Memory B cell (primary cell): ENCODE data around the gene WSB2.
"Not testable (repeated sequence)": the region's sequence is repeated elsewhere in the genome, so short reads cannot be mapped to it uniquely, and the experiment has no call there.

ENCODE experiments used
- ATAC-seq: fragments of 150-1000 bp; cut with Tn5 transposase; 2 replicates; pipeline ENCODE4 v1.10.0; 2021; ENCODE audit warnings: low read depth, mild to moderate bottlenecking, moderate library complexity
- DNase-seq, 2 donors: peaks; one replicate each; pipeline ENCODE4 v3.0.0; 2022; ENCODE audit warnings: low spot score in 2 of 2
- H3K27ac Mint-ChIP-seq: one replicate; pipeline ENCODE4 v1.8.0; 2022; ENCODE audit warnings: mild to moderate bottlenecking, moderate library complexity, mixed read lengths
- H3K27me3 Mint-ChIP-seq: one replicate; pipeline ENCODE4 v1.8.0; 2022; ENCODE audit warnings: mixed read lengths
- H3K36me3 Mint-ChIP-seq: one replicate; pipeline ENCODE4 v1.8.0; 2022; ENCODE audit warnings: mild to moderate bottlenecking, mixed read lengths
- H3K4me1 Mint-ChIP-seq: one replicate; pipeline ENCODE4 v1.8.0; 2022; ENCODE audit warnings: mixed read lengths
- H3K4me3 Mint-ChIP-seq: one replicate; pipeline ENCODE4 v1.8.0; 2022; ENCODE audit warnings: mild to moderate bottlenecking, moderate library complexity, mixed read lengths
- H3K9me3 Mint-ChIP-seq: one replicate; pipeline ENCODE4 v1.8.0; 2022; ENCODE audit warnings: mixed read lengths

Gene WSB2

DNA sequence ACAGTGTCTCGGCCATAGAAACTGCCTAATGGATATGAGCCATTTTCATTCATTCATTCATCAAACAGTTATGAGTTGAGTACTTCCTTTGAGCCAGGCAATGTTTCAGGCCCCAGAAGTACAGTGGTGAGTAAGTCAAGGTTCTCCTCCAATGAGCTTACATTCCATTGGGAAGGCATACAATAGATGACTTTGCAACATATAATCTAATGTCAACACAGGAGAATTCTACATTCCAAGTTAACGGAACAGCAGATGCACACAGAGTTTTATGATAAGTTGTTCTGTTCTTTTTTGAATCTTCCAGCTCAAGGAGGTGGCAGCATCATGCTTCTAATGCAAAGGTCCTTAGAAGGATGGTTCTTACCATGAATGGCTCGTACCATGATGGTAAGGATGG is 47.7 kb downstream of the WSB2 start:
- ATAC-seq, result no peak
- H3K36me3 Mint-ChIP-seq, result peaks cover 3% of the 10 kb centered on the region
- no peak for DNase-seq
- H3K4me1 Mint-ChIP-seq, result peaks cover 11% of the 10 kb centered on the region
- H3K4me3 Mint-ChIP-seq, result no peak overlapping the region
- no peaks in the 10 kb centered on the region for H3K27me3 Mint-ChIP-seq
- H3K9me3 Mint-ChIP-seq, result no peaks in the 10 kb centered on the region
- no peak overlapping the region for H3K27ac Mint-ChIP-seq

DNA sequence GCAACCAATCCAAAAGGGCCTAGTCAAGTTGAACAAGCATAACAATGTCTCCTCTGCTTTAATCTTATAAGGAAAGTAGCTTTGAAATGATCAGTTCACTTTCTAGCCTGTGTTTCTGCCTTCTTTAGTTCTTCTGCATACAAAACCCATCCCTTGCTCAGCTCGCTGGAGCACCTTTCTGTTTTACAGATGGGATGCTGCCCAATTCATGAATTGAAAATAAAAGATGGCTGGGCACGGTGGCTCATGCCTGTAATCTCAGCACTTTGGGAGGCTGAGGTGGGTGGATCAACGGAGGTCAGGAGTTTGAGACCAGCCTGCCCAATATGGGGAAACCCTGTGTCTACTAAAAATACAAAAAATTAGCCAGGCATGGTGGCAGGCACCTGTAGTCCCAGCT is 49.0 kb downstream of the WSB2 start:
- H3K36me3 Mint-ChIP-seq, result no peaks in the 10 kb centered on the region
- no peak overlapping the region for H3K27ac Mint-ChIP-seq
- peaks cover 3% of the 10 kb centered on the region for H3K4me1 Mint-ChIP-seq
- H3K27me3 Mint-ChIP-seq, result no peaks in the 10 kb centered on the region
- ATAC-seq, result no peak
- H3K4me3 Mint-ChIP-seq, result no peak overlapping the region
- DNase-seq, result no peak
- no peaks in the 10 kb centered on the region for H3K9me3 Mint-ChIP-seq

- Mint-ChIP-seq H3K27ac (no peak overlapping the region), H3K4me3 (no peak overlapping the region), H3K9me3 (no peaks in the 10 kb centered on the region), H3K27me3 (no peaks in the 10 kb centered on the region), H3K36me3 (no peaks in the 10 kb centered on the region), H3K4me1 (peaks cover under 1% of the 10 kb centered on the region)
- no peak for DNase-seq
- no peak for ATAC-seq
Measured at GRCh38 chr12:118011377-118011776, 49.6 kb downstream of the WSB2 start.

GRCh38 chr12:118010903-118011302 is 50.1 kb downstream of the WSB2 start:
- H3K36me3 Mint-ChIP-seq, result no peaks in the 10 kb centered on the region
- no peaks in the 10 kb centered on the region for H3K27me3 Mint-ChIP-seq
- ATAC-seq (no peak), DNase-seq (no peak)
- no peak overlapping the region for H3K27ac Mint-ChIP-seq
- no peaks in the 10 kb centered on the region for H3K4me1 Mint-ChIP-seq
- H3K4me3 Mint-ChIP-seq, result no peak overlapping the region
- H3K9me3 Mint-ChIP-seq, result no peaks in the 10 kb centered on the region

DNA sequence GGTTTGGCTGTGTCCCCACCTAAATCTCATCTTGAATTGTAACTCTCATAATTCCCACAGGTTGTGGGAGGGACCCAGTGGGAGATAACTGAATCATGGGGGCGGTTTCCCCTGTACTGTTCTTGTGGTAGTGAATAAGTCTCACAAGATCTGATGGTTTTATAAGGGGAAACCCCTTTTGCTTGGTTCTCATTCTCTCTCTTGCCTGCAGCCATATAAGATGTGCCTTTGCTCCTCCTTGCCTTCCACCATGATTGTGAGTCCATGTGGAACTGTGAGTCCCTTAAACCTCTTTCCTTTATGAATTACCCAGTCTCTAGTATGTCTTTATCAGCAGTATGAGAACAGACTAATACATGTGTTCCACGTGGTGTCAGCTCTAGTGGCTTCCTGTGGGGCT is 61.2 kb downstream of the WSB2 start:
- not testable (repeated sequence) for H3K4me3 Mint-ChIP-seq, H3K4me1 Mint-ChIP-seq, H3K27ac Mint-ChIP-seq, H3K9me3 Mint-ChIP-seq, DNase-seq, H3K27me3 Mint-ChIP-seq, H3K36me3 Mint-ChIP-seq, ATAC-seq

- Mint-ChIP-seq H3K27ac (no peak overlapping the region), H3K4me3 (no peak overlapping the region), H3K27me3 (peaks cover 4% of the 10 kb centered on the region), H3K36me3 (peaks cover 3% of the 10 kb centered on the region), H3K9me3 (peaks cover 9% of the 10 kb centered on the region), H3K4me1 (no peaks in the 10 kb centered on the region)
- ATAC-seq (no peak), DNase-seq (no peak)
Measured at GRCh38 chr12:117998719-117999118, 62.3 kb downstream of the WSB2 start.

DNA sequence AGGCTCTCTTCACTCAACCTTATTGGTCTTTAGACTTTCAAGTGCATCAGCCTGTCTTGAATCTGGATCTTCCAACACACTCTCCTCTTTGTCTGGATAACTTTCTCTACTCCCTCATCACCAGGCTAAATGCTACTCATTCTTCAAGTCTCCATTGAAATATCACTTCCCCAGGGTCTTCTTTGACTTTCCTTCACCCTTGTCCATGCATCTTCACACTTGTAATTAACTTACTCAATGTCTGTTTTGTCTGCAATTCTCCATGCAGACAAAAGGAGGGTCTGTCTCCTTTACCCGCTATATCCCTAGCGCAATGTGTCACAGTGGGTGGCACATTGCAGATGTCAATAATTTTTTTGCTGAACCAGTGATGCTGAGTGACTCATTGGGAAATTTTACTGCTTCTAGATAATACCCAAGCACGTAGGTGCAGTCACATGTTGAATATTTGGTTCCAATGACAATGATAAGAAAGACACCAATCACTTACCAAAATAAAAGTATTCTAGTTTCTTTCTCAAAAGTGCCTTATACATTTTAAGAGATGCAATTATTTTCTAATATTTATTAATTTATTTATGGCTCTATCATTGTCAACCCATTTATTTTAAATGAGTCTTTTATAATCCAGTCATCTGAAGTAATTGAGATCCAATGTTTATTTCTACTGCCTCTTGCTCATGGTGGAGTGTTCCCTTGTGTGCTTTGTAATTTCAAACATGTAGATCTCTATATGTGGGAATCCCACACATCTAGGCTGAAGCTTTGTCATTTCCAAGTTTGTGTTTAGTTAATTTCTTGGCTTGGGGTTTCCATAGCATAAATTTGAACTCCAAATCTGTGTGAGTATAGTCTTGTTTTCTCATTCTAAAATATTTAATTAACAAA is 66.2 kb downstream of the WSB2 start:
- no peak for DNase-seq
- no peak overlapping the region for H3K27ac Mint-ChIP-seq
- ATAC-seq, result no peak
- H3K4me1 Mint-ChIP-seq, result no peaks in the 10 kb centered on the region
- H3K4me3 Mint-ChIP-seq, result no peak overlapping the region
- H3K27me3 Mint-ChIP-seq, result peaks cover 8% of the 10 kb centered on the region
- peaks cover 11% of the 10 kb centered on the region for H3K9me3 Mint-ChIP-seq
- H3K36me3 Mint-ChIP-seq, result peaks cover 3% of the 10 kb centered on the region

- H3K4me3 Mint-ChIP-seq, result no peak overlapping the region
- ATAC-seq (no peak), DNase-seq (no peak)
- peaks cover 11% of the 10 kb centered on the region for H3K27me3 Mint-ChIP-seq
- no peaks in the 10 kb centered on the region for H3K36me3 Mint-ChIP-seq
- H3K4me1 Mint-ChIP-seq, result no peaks in the 10 kb centered on the region
- H3K27ac Mint-ChIP-seq, result no peak overlapping the region
- H3K9me3 Mint-ChIP-seq, result peaks cover 4% of the 10 kb centered on the region
Measured at GRCh38 chr12:117986705-117987469, 74.1 kb downstream of the WSB2 start.

DNA sequence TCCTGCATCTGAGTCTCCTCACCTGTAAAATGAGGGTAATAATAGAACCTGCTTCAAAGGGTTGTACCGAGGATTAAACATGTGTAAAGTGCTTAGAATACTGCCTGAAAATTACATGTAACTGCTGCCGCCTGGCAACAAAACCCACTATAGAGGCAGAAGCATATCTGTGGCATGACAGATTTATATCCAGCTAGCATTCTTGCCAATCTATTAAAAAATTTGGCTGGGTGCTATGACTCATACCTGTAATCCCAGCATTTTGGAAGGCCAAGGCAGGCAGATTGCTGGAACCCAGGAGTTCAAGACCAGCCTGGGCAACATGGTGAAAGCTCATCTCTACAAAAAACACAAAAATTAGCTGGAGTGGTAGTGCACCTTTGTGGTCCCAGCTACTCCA is 75.8 kb downstream of the WSB2 start:
- ATAC-seq, result no peak
- Mint-ChIP-seq H3K27ac (no peak overlapping the region), H3K9me3 (no peaks in the 10 kb centered on the region), H3K4me3 (no peak overlapping the region), H3K27me3 (peaks cover 6% of the 10 kb centered on the region), H3K36me3 (no peaks in the 10 kb centered on the region), H3K4me1 (no peaks in the 10 kb centered on the region)
- DNase-seq, result no peak
